GM23338 (cell line): ENCODE measurements around the gene FBXW11.

Source experiments
- EZH2 ChIP-seq: fragments of 200-600 bp; sonication (generic); IDR thresholded peaks from one replicate; pipeline ENCODE4 v1.8.0; 2017; ENCODE audit warnings: antibody characterized with exemption, mild to moderate bottlenecking, low read depth; ENCODE audit not compliant: unreplicated experiment
- EZH2phosphoT487 ChIP-seq: fragments of 200-600 bp; sonication (generic); IDR thresholded peaks from one replicate; pipeline ENCODE4 v1.8.1; 2018; ENCODE audit warnings: antibody characterized with exemption; ENCODE audit not compliant: unreplicated experiment
- POLR2AphosphoS5 ChIP-seq: IDR thresholded peaks from 2 replicates; pipeline ENCODE4 v1.6.1; 2016; ENCODE audit warnings: antibody characterized with exemption, low read depth
- REST ChIP-seq: IDR thresholded peaks from one replicate; pipeline ENCODE4 v1.6.1; 2018; ENCODE audit warnings: antibody characterized with exemption; ENCODE audit not compliant: unreplicated experiment
- STAT1 ChIP-seq: IDR thresholded peaks from one replicate; pipeline ENCODE4 v1.6.1; 2016; ENCODE audit warnings: antibody characterized with exemption; ENCODE audit not compliant: unreplicated experiment
- TF ChIP-seq, protein P1 (sequence below), 2 experiments: fragments of 200-600 bp in 1 of 2; sonication (generic) in 1 of 2; conservative IDR thresholded peaks; 2 replicates each; pipeline versions ENCODE4 v1.5.1 to v1.6.1; 2016 to 2017; ENCODE audit warnings: antibody characterized with exemption in 2 of 2, low read depth in 2 of 2, mild to moderate bottlenecking in 2 of 2, moderate library complexity in 1 of 2

DNA sequence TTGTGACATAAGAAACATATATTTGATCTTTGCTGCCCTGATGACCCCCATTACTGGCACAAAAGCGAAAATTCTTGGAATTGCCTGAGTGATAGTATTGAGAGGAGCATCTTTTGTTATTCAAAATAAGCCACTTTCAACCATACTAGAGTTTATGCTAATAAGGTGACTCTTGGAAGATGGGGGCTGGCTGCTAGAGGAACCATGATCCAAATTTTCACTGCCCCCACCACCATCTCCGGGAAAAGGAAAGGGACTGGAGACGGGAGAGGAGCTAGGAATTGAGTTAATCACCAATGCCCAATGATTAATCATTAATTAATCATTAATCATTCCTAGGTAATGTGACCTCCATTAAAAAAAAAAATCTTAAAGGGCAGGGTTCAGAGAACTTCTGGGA lies 25.6 kb downstream of the FBXW11 start:
- TF ChIP-seq, protein P1, sequence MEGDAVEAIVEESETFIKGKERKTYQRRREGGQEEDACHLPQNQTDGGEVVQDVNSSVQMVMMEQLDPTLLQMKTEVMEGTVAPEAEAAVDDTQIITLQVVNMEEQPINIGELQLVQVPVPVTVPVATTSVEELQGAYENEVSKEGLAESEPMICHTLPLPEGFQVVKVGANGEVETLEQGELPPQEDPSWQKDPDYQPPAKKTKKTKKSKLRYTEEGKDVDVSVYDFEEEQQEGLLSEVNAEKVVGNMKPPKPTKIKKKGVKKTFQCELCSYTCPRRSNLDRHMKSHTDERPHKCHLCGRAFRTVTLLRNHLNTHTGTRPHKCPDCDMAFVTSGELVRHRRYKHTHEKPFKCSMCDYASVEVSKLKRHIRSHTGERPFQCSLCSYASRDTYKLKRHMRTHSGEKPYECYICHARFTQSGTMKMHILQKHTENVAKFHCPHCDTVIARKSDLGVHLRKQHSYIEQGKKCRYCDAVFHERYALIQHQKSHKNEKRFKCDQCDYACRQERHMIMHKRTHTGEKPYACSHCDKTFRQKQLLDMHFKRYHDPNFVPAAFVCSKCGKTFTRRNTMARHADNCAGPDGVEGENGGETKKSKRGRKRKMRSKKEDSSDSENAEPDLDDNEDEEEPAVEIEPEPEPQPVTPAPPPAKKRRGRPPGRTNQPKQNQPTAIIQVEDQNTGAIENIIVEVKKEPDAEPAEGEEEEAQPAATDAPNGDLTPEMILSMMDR (conservative IDR thresholded peaks at IDR 0.05; ENCODE audit: low read depth in 2 of 2): no peak
- TF ChIP-seq POLR2AphosphoS5 (no peak), EZH2phosphoT487 (no peak), EZH2 (no peak), REST (no peak), STAT1 (no peak)
